Thoracic aorta (tissue), 2 donors: ENCODE data around the gene ALAD. TPM values are rescaled to one million over a fixed set of nuclear protein-coding genes. Genes with fewer than 3 reads are reported as not detected.

Experiments
- ATAC-seq: fragments of 150-250 bp; one replicate; pipeline ENCODE4 v1.8.0; 2017; ENCODE audit warnings: low read depth; ENCODE audit not compliant: insufficient number of reproducible peaks, low FRiP score
- DNase-seq: peaks from one replicate; pipeline ENCODE4 v3.0.0-alpha.2; 2020; ENCODE audit warnings: low spot score
- H3K27ac ChIP-seq, 2 donors: fragments of 200-600 bp; sonication (generic); 1 replicate in 1 of 2; 2 replicates in 1 of 2; pipeline ENCODE4 v1.5.1; 2016; ENCODE audit warnings: mild to moderate bottlenecking in 2 of 2, moderate library complexity in 2 of 2
- H3K27me3 ChIP-seq: fragments of 200-600 bp; sonication (generic); replicated peaks from 2 replicates; pipeline ENCODE4 v1.6.0; 2016; ENCODE audit warnings: mild to moderate bottlenecking; ENCODE audit not compliant: insufficient read depth
- H3K36me3 ChIP-seq: fragments of 200-600 bp; sonication (generic); one replicate; pipeline ENCODE4 v1.5.1; 2016
- H3K4me1 ChIP-seq, 2 donors: fragments of 200-600 bp; sonication (generic); 1 replicate in 1 of 2; 2 replicates in 1 of 2; pipeline versions ENCODE4 v1.5.1 to v1.6.0; 2016; ENCODE audit warnings: low read depth in 2 of 2, mild to moderate bottlenecking in 1 of 2; ENCODE audit not compliant: control insufficient read depth in 1 of 2
- H3K4me3 ChIP-seq: fragments of 200-600 bp; sonication (generic); 2 replicates; pipeline ENCODE4 v1.5.1; 2016; ENCODE audit warnings: mild to moderate bottlenecking
- H3K9me3 ChIP-seq: fragments of 200-600 bp; sonication (generic); 2 replicates; pipeline ENCODE4 v1.5.1; 2016
- total RNA-seq, 2 donors: library from RNA; depleted of rRNA; stranded (reverse); fragments of >200 nt; gene quantifications; one replicate each; pipeline versions ENCODE4 v1.1.0 to v1.2.3, GENCODE V29; 2016
- TF ChIP-seq, protein P1 (sequence below): fragments of 200-600 bp; sonication (generic); IDR thresholded peaks from one replicate; pipeline ENCODE4 v1.5.1; 2019; ENCODE audit warnings: antibody characterized with exemption

The ALAD gene
- total RNA-seq, 2 donors from 2014 or later: 23.0 to 26.0 TPM

DNA sequence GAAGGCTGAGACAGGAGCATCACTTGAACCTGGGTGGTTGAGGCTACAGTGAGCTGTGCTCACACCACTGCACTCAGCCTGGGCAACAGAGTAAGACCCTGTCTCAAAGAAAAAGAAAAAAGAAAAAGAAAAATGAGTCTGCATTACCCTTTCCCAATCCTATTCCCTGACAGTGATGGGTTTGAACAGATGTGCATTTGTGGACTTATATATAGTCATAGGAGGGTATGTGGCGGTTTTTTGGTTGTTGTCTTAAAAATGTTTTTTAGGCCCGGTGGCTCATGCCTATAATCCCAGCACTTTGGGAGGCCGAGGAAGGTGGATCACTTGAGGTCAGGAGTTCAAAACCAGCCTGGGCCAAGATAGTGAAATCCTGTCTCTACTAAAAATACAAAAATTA, 37.7 kb downstream of the ALAD start:
- no peaks in the 10 kb centered on the region for H3K36me3 ChIP-seq
- H3K4me3 ChIP-seq: no peak overlapping the region
- no peaks in the 10 kb centered on the region for H3K27me3 ChIP-seq
- H3K4me1 ChIP-seq: no peaks in the 10 kb centered on the region
- H3K9me3 ChIP-seq: no peaks in the 10 kb centered on the region
- TF ChIP-seq, protein P1, sequence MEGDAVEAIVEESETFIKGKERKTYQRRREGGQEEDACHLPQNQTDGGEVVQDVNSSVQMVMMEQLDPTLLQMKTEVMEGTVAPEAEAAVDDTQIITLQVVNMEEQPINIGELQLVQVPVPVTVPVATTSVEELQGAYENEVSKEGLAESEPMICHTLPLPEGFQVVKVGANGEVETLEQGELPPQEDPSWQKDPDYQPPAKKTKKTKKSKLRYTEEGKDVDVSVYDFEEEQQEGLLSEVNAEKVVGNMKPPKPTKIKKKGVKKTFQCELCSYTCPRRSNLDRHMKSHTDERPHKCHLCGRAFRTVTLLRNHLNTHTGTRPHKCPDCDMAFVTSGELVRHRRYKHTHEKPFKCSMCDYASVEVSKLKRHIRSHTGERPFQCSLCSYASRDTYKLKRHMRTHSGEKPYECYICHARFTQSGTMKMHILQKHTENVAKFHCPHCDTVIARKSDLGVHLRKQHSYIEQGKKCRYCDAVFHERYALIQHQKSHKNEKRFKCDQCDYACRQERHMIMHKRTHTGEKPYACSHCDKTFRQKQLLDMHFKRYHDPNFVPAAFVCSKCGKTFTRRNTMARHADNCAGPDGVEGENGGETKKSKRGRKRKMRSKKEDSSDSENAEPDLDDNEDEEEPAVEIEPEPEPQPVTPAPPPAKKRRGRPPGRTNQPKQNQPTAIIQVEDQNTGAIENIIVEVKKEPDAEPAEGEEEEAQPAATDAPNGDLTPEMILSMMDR: no peak
- no peak for DNase-seq
- ATAC-seq: no peak
- no peak overlapping the region for H3K27ac ChIP-seq

DNA sequence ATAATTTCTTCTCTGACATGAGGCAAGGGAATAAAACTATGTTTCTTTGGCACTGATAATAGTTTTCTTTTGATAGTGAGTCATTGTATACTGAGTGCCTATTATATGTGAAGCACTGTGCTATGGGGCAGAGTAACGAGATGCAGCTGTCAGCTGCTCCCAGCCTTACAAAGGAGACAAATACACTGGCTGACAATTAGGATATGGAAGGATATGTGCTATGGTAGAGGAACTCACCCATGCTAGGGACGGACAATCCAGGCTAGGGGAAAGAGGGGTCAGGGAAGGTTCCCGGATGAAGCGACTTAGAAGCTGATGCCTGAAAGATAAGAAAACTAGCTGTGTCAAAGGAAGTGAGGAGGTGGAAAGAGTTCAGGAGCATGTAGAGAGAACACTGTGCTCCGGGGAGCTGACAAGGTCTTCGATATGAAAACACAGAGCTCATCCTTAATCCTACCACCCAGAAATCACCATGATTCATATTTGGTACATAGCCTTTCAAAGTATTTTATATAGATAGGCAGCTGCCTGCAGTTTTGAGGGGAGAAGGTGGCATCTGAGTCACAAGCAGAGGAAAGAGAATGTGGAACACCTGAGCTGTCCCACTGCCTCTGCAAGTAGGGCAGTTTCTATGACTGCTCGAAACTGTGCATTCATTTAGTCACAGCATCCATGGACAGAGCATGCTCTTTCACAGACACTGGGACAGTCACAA, 39.6 kb downstream of the ALAD start:
- no peak for ATAC-seq
- H3K4me3 ChIP-seq: no peak overlapping the region
- TF ChIP-seq, protein P1: no peak
- H3K9me3 ChIP-seq: no peaks in the 10 kb centered on the region
- no peaks in the 10 kb centered on the region for H3K27me3 ChIP-seq
- H3K36me3 ChIP-seq: no peaks in the 10 kb centered on the region
- no peak overlapping the region for H3K27ac ChIP-seq
- no peaks in the 10 kb centered on the region for H3K4me1 ChIP-seq
- no peak for DNase-seq

DNA sequence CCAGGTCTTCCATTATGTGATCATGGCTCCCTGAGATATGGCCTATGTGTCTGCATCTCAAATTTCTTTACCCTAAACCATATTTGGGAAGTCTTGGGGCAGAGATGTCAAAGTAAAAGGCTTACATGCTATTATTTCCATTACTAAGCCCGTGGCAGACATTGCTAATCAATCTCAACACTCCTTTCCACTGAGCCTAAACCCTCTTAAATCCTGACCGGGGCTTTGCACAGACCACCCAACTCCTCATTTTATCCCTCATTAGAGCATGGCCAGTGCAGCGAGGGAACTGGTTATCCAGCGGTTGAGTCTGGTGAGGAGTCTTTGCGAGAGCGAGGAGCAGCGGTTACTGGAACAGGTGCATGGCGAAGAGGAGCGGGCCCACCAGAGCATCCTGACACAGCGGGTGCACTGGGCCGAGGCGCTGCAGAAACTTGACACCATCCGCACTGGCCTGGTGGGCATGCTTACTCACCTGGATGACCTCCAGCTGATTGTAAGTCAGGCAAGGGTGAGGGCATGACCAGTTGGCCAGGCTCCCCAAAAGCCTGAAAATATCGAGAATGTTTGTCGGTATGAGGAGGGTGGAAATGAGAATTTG, 40.7 kb downstream of the ALAD start:
- no peaks in the 10 kb centered on the region for H3K27me3 ChIP-seq
- H3K4me3 ChIP-seq: no peak overlapping the region
- H3K4me1 ChIP-seq: no peaks in the 10 kb centered on the region
- H3K9me3 ChIP-seq: no peaks in the 10 kb centered on the region
- no peak for DNase-seq
- no peak for ATAC-seq
- TF ChIP-seq, protein P1: no peak
- no peaks in the 10 kb centered on the region for H3K36me3 ChIP-seq
- no peak overlapping the region for H3K27ac ChIP-seq

DNA sequence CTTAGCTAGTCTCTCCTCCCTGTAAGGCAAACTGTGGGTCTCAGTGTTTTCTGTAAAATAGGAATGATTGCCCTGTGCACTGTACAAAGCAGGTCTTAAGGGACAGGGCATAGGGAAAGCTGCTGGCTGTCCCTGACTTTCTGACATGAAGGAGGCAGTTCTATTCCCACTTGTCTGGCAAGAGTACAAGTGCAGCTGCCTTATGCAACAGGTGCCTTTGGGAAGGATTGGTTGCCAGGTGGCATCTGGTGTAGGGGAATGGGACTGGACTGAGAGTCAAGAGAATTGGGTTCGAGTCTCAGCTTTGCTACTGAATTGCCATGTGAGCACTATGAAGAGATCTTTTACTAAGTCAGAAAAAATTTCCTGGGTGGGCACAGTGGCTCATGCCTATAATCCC, 41.7 kb downstream of the ALAD start:
- no peak for DNase-seq
- TF ChIP-seq, protein P1: no peak
- ATAC-seq: no peak
- no peak overlapping the region for H3K27ac ChIP-seq
- H3K9me3 ChIP-seq: no peaks in the 10 kb centered on the region
- H3K36me3 ChIP-seq: no peaks in the 10 kb centered on the region
- H3K4me1 ChIP-seq: no peaks in the 10 kb centered on the region
- no peak overlapping the region for H3K4me3 ChIP-seq
- no peaks in the 10 kb centered on the region for H3K27me3 ChIP-seq

DNA sequence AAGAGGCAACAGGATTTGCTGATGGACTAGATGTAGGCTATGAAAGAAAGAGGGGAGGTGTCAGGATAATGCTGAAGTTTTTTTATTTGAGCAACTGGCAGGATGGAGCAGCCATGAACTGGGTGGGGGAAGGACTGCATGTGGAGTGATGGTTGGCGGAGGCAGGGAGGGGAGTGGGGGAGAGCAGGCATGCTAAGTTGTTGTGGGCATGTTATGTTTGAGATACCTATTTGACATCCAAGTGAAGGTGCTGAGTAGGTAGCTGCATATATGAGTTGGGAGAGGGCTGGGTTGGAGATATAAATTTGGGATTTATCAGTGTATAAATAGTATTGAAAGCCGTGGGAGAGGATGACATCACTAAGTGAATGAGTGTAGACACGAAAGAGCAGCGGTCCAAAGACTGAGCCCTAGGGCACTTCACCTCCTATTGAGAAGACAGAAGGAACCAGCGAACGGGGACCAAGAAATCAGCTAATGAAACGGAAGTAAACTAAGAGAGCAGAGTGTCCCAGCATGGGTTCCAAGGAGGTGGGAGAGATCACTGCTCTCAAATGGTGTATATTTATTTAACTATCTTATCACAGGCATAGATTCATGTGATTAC, 44.3 kb downstream of the ALAD start:
- Histone ChIP-seq H3K27ac (no peak overlapping the region), H3K4me1 (no peaks in the 10 kb centered on the region), H3K4me3 (no peak overlapping the region), H3K9me3 (no peaks in the 10 kb centered on the region), H3K27me3 (no peaks in the 10 kb centered on the region), H3K36me3 (no peaks in the 10 kb centered on the region)
- ATAC-seq: no peak
- DNase-seq: no peak
- TF ChIP-seq, protein P1: no peak
